Keratinocyte (primary cell): ENCODE results near the gene ESRRB. TPM values are rescaled to one million over a fixed set of nuclear protein-coding genes. Genes with fewer than 3 reads are reported as not detected.

Experiments used
- DNase-seq: peaks from one replicate; pipeline ENCODE4 v3.0.0-alpha.2; 2011; ENCODE audit warnings: low read depth, missing footprints, low spot score
- FAIRE-seq: peaks from 2 replicates; lab custom pipeline; 2011; peaks lifted over from hg19 to GRCh38; lab: Jason Lieb, UNC
- H2AFZ ChIP-seq: 2 replicates; pipeline ENCODE4 v1.6.0; 2012; ENCODE audit warnings: low read length, control low read depth, inconsistent platforms; ENCODE audit not compliant: control insufficient read depth
- H3K27ac ChIP-seq: 2 replicates; pipeline ENCODE4 v1.5.1; 2011; ENCODE audit warnings: low read length; ENCODE audit not compliant: control insufficient read depth, insufficient read depth
- H3K27me3 ChIP-seq: 3 replicates; pipeline ENCODE4 v1.6.0; 2011; ENCODE audit warnings: low read length; ENCODE audit not compliant: control insufficient read depth, insufficient read depth; ENCODE audit errors: extremely low read depth
- H3K36me3 ChIP-seq, 2 experiments: 2 replicates in 1 of 2; 3 replicates in 1 of 2; pipeline ENCODE4 v1.5.1; 2011; ENCODE audit warnings: low read length in 2 of 2, mild to moderate bottlenecking in 1 of 2; ENCODE audit not compliant: control insufficient read depth in 2 of 2, insufficient read depth in 2 of 2; ENCODE audit errors: extremely low read depth in 1 of 2
- H3K4me1 ChIP-seq: 3 replicates; pipeline ENCODE4 v1.5.1; 2011; ENCODE audit warnings: low read length; ENCODE audit not compliant: control insufficient read depth, insufficient read depth; ENCODE audit errors: extremely low read depth
- H3K4me2 ChIP-seq: 3 replicates; pipeline ENCODE4 v1.6.0; 2011; ENCODE audit warnings: low read depth, low read length; ENCODE audit not compliant: control insufficient read depth, insufficient read depth; ENCODE audit errors: extremely low read depth
- H3K4me3 ChIP-seq, 3 experiments: fragments of 200-600 bp in 1 of 3; sonication (generic) in 1 of 3; 2 replicates in 2 of 3; 3 replicates in 1 of 3; pipeline ENCODE4 v1.5.1; 2011 to 2016; ENCODE audit warnings: low read length in 3 of 3, mild to moderate bottlenecking in 3 of 3, control low read depth in 2 of 3, inconsistent platforms in 1 of 3, low read depth in 1 of 3, mixed read lengths in 1 of 3, mixed run types in 1 of 3, moderate library complexity in 1 of 3; ENCODE audit not compliant: control insufficient read depth in 2 of 3, insufficient read depth in 2 of 3; ENCODE audit errors: extremely low read depth in 1 of 3
- H3K79me2 ChIP-seq: 2 replicates; pipeline ENCODE4 v1.6.0; 2012; ENCODE audit warnings: low read length; ENCODE audit not compliant: control insufficient read depth, insufficient read depth
- H3K9ac ChIP-seq: 3 replicates; pipeline ENCODE4 v1.6.0; 2011; ENCODE audit warnings: low read length; ENCODE audit not compliant: control insufficient read depth, insufficient read depth; ENCODE audit errors: extremely low read depth
- H3K9me1 ChIP-seq: 3 replicates; pipeline ENCODE4 v1.6.0; 2011; ENCODE audit warnings: low read length; ENCODE audit not compliant: control insufficient read depth, insufficient read depth; ENCODE audit errors: extremely low read depth
- H3K9me3 ChIP-seq: 2 replicates; pipeline ENCODE4 v1.5.1; 2012; ENCODE audit warnings: low read depth, low read length; ENCODE audit not compliant: control insufficient read depth
- H4K20me1 ChIP-seq: 3 replicates; pipeline ENCODE4 v1.6.0; 2011; ENCODE audit warnings: low read length; ENCODE audit not compliant: control insufficient read depth, insufficient read depth; ENCODE audit errors: extremely low read depth
- EZH2 ChIP-seq: IDR thresholded peaks from one replicate; pipeline ENCODE4 v1.6.1; 2012; ENCODE audit warnings: inconsistent platforms, mild to moderate bottlenecking, low read length, moderate library complexity
- dilution Hi-C: fragments of 300-500 bp; cut with MboI; formaldehyde crosslinking; loops from one replicate; pipeline ENCODE4 v1.7.0; 2020; ENCODE audit warnings: low sequenced_read_pairs; ENCODE audit not compliant: extremely low pct_ligation_motif_present
- polyA plus RNA-seq, 5 experiments: library from polyadenylated mRNA; depleted of rRNA in 3 of 5; stranded (reverse) in 3 of 5; stranded (forward) in 1 of 5; unstranded in 1 of 5; fragments of >200 nt; gene quantifications; 1 replicate in 1 of 5; 2 replicates in 3 of 5; 3 replicates in 1 of 5; pipeline versions ENCODE4 v1.2.1 to v1.2.3, GENCODE V29; 2011 to 2012; ENCODE audit warnings: missing spikeins in 2 of 5, low read depth in 1 of 5, low replicate concordance in 1 of 5
- TF ChIP-seq, protein P1 (sequence below), 3 experiments: IDR thresholded peaks in 1 of 3; conservative IDR thresholded peaks in 1 of 3; optimal IDR thresholded peaks in 1 of 3; 2 replicates in 2 of 3; 3 replicates in 1 of 3; pipeline versions ENCODE3 to v1.5.1; 2011; ENCODE audit warnings: low read length in 3 of 3, mild to moderate bottlenecking in 3 of 3, moderate library complexity in 2 of 3, control low read depth in 1 of 3, inconsistent platforms in 1 of 3; ENCODE audit not compliant: insufficient read depth in 2 of 3; ENCODE audit errors: extremely low read depth in 1 of 3

The ESRRB gene
- polyA plus RNA-seq, 1 donor (not counting 4 experiments of a cell fraction or from before 2014, with no cell fraction given) = 0.01 TPM

DNA sequence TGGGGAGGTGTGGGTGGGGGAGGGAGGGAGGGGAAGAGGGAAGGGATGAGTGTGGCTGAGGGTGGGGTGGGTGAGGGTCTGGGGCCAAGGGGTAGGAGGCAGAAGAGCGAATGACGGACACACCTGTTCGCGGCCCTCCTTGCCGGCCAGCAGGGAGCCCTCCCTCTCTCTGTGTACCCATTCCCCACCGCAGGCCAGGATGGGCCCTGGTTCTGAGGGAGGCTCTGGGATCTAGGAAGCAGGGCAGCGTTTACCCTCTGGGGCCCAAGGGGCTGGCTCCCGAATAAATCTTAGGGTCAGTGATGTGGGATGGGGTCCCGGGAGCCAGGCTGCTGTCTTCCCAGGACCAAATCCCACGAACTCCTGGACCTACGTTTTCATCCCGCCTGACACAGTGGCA, 46.0 kb upstream of the ESRRB start:
- H3K4me3 ChIP-seq = no peak overlapping the region
- dilution Hi-C loops = no loop called here
- H3K4me1 ChIP-seq = no peaks in the 10 kb centered on the region
- no peak for DNase-seq
- H3K27ac ChIP-seq = no peak overlapping the region
- peaks cover 40% of the 10 kb centered on the region for H3K27me3 ChIP-seq
- no peak for FAIRE-seq
- H3K4me2 ChIP-seq = no peak overlapping the region
- H2AFZ ChIP-seq = no peak overlapping the region
- no peaks in the 10 kb centered on the region for H3K36me3 ChIP-seq
- no peaks in the 10 kb centered on the region for H3K9me1 ChIP-seq
- TF ChIP-seq, protein P1, sequence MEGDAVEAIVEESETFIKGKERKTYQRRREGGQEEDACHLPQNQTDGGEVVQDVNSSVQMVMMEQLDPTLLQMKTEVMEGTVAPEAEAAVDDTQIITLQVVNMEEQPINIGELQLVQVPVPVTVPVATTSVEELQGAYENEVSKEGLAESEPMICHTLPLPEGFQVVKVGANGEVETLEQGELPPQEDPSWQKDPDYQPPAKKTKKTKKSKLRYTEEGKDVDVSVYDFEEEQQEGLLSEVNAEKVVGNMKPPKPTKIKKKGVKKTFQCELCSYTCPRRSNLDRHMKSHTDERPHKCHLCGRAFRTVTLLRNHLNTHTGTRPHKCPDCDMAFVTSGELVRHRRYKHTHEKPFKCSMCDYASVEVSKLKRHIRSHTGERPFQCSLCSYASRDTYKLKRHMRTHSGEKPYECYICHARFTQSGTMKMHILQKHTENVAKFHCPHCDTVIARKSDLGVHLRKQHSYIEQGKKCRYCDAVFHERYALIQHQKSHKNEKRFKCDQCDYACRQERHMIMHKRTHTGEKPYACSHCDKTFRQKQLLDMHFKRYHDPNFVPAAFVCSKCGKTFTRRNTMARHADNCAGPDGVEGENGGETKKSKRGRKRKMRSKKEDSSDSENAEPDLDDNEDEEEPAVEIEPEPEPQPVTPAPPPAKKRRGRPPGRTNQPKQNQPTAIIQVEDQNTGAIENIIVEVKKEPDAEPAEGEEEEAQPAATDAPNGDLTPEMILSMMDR (optimal IDR thresholded peaks at IDR 0.05 in 1 of 3, IDR thresholded peaks at IDR 0.05 in 1 of 3, conservative IDR thresholded peaks at IDR 0.05 in 1 of 3; ENCODE audit: extremely low read depth in 1 of 3, insufficient read depth in 2 of 3, low read length in 3 of 3) = no peak
- TF ChIP-seq EZH2 = no peak
- no peak overlapping the region for H3K9ac ChIP-seq
- H4K20me1 ChIP-seq = no peaks in the 10 kb centered on the region
- no peaks in the 10 kb centered on the region for H3K79me2 ChIP-seq
- no peaks in the 10 kb centered on the region for H3K9me3 ChIP-seq

DNA sequence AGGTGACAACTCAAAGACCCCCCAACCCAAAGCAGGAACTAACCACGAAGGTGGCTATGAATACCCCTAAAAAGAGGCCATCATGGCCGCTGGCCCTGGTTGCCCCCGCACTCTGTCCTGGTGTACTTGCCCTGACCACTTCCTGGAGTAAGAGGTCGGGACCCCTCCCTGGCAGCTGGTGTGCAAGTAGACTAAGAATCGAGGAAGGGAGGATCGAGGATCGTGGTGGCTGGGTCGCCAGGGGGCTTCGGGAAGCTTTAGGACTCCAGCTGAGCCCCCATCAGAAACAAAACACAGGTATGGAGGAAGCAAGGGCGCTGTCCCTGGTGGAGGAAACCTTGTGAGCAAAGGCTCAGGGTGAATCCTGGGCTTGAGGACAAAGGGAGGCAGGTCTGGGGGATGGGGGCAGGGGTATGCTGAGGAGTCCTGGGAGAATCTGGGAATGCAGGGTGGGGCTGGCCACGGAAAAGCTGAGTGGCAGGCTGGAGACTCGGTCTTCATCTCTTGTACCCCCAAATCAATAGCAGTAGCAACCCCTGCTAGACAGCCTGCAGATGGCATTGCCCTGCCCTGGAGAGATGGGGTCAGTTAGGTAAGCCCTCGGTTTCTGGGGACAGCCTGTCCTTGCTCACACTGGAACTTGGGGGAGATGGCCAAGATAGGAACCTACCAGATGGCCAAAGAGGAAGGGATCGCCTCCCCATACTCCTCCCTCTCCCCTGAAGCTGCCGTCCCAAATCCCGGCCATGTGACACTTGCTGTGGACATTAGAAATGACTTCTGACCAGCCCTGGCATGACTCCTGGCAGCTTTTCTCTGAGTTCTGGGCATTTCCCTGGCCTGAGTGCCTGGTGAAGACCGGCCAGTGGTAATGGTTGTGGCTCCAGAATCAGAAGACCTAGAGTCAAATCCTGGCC, 45.3 kb upstream of the ESRRB start:
- DNase-seq = no peak
- Histone ChIP-seq H3K4me3 (no peak overlapping the region), H3K27me3 (peaks cover 40% of the 10 kb centered on the region), H3K36me3 (no peaks in the 10 kb centered on the region), H4K20me1 (no peaks in the 10 kb centered on the region), H3K4me1 (no peaks in the 10 kb centered on the region), H3K79me2 (no peaks in the 10 kb centered on the region), H3K27ac (no peak overlapping the region), H3K9ac (no peak overlapping the region), H2AFZ (no peak overlapping the region), H3K9me1 (no peaks in the 10 kb centered on the region), H3K4me2 (no peak overlapping the region), H3K9me3 (no peaks in the 10 kb centered on the region)
- FAIRE-seq = no peak
- TF ChIP-seq, protein P1 (optimal IDR thresholded peaks at IDR 0.05 in 1 of 3, IDR thresholded peaks at IDR 0.05 in 1 of 3, conservative IDR thresholded peaks at IDR 0.05 in 1 of 3; ENCODE audit: extremely low read depth in 1 of 3, insufficient read depth in 2 of 3, low read length in 3 of 3) = no peak
- TF ChIP-seq EZH2 = no peak
- dilution Hi-C loops = no loop called here
